SK-N-SH (cell line): ENCODE measurements around the gene FIGN. TPM values are rescaled to one million over a fixed set of nuclear protein-coding genes. Genes with fewer than 3 reads are reported as not detected.

Source experiments
- CTCF ChIA-PET: fragments of 300-600, 350-600 bp; formaldehyde crosslinking; extraction: SDS; loops from one replicate; lab custom pipeline; 2021; lab: Yijun Ruan, JAX
- POLR2A ChIA-PET: fragments of 350-600 bp; sonication (Branson Sonifier 250); formaldehyde crosslinking; extraction: SDS; loops from one replicate; lab custom pipeline; 2020; ENCODE audit warnings: antibody characterized with exemption, inconsistent platforms; lab: Yijun Ruan, JAX
- DNase-seq: peaks from one replicate; pipeline ENCODE4 v3.0.0; 2012
- H2AFZ ChIP-seq: fragments of 200-600 bp; sonication (generic); 2 replicates; pipeline ENCODE4 v1.8.1; 2016; ENCODE audit warnings: antibody characterized with exemption, mild to moderate bottlenecking, low read depth
- H3F3A ChIP-seq: fragments of 200-600 bp; sonication (generic); replicated peaks from 2 replicates; pipeline ENCODE3; 2016; ENCODE audit warnings: antibody characterized with exemption, mild to moderate bottlenecking; ENCODE audit not compliant: insufficient read depth
- H3K27ac ChIP-seq, 2 experiments: fragments of 200-500 bp in 1 of 2; fragments of 200-600 bp in 1 of 2; sonication (Bioruptor generic) in 1 of 2; sonication (generic), shearing (Covaris generic) in 1 of 2; 2 replicates each; pipeline versions ENCODE4 v1.5.1 to v1.6.1; 2014 to 2016; ENCODE audit warnings: low read depth in 2 of 2, inconsistent platforms in 1 of 2, low read length in 1 of 2, mild to moderate bottlenecking in 1 of 2, mixed read lengths in 1 of 2
- H3K27me3 ChIP-seq: fragments of 200-600 bp; sonication (generic), shearing (Covaris generic); 2 replicates; pipeline ENCODE4 v1.6.1; 2016; ENCODE audit warnings: mixed run types; ENCODE audit not compliant: insufficient read depth
- H3K36me3 ChIP-seq, 2 experiments: fragments of 200-500 bp in 1 of 2; fragments of 200-600 bp in 1 of 2; sonication (Bioruptor generic) in 1 of 2; sonication (generic) in 1 of 2; replicated peaks in 1 of 2; 2 replicates each; pipeline versions ENCODE3 to v1.5.1; 2014 to 2016; ENCODE audit warnings: low read length in 1 of 2, mild to moderate bottlenecking in 1 of 2; ENCODE audit not compliant: insufficient read depth in 2 of 2, control insufficient read depth in 1 of 2
- H3K4me1 ChIP-seq, 2 experiments: fragments of 200-500 bp in 1 of 2; fragments of 200-600 bp in 1 of 2; sonication (Bioruptor generic) in 1 of 2; sonication (generic), shearing (Covaris generic) in 1 of 2; 2 replicates each; pipeline versions ENCODE4 v1.5.1 to v1.6.1; 2014 to 2016; ENCODE audit warnings: low read depth in 1 of 2, low read length in 1 of 2, mixed run types in 1 of 2; ENCODE audit not compliant: insufficient read depth in 2 of 2, control insufficient read depth in 1 of 2
- H3K4me2 ChIP-seq: fragments of 200-600 bp; sonication (generic), shearing (Covaris generic); 2 replicates; pipeline ENCODE4 v1.6.1; 2017; ENCODE audit warnings: mixed run types
- H3K4me3 ChIP-seq, 2 experiments: fragments of 200-500 bp in 1 of 2; fragments of 200-600 bp in 1 of 2; sonication (Bioruptor generic) in 1 of 2; sonication (generic), shearing (Covaris generic) in 1 of 2; 2 replicates each; pipeline versions ENCODE4 v1.5.1 to v1.8.1; 2014 to 2016; ENCODE audit warnings: low read depth in 2 of 2, inconsistent platforms in 1 of 2, low read length in 1 of 2, mild to moderate bottlenecking in 1 of 2, mixed read lengths in 1 of 2, moderate library complexity in 1 of 2
- H3K79me2 ChIP-seq: fragments of 200-600 bp; sonication (generic); 2 replicates; pipeline ENCODE4 v1.8.1; 2017; ENCODE audit warnings: mild to moderate bottlenecking; ENCODE audit not compliant: insufficient read depth
- H3K9ac ChIP-seq: fragments of 200-600 bp; sonication (generic); 2 replicates; pipeline ENCODE4 v1.6.1; 2017; ENCODE audit warnings: mixed run types
- H3K9me2 ChIP-seq: fragments of 200-600 bp; sonication (generic); 2 replicates; pipeline ENCODE4 v1.6.1; 2017; ENCODE audit warnings: mixed run types
- H3K9me3 ChIP-seq: fragments of 200-600 bp; sonication (generic); 2 replicates; pipeline ENCODE4 v1.6.1; 2017; ENCODE audit warnings: mixed run types, mild to moderate bottlenecking, moderate library complexity
- H4K20me1 ChIP-seq: fragments of 200-600 bp; sonication (generic); 2 replicates; pipeline ENCODE4 v1.6.1; 2017; ENCODE audit warnings: mild to moderate bottlenecking, mixed run types; ENCODE audit not compliant: insufficient read depth
- CTCF ChIP-seq: fragments of 200-600 bp; sonication (generic); IDR thresholded peaks from 2 replicates; pipeline ENCODE4 v1.6.1; 2017; ENCODE audit warnings: antibody characterized with exemption, mild to moderate bottlenecking, moderate library complexity
- EZH2phosphoT487 ChIP-seq: fragments of 200-600 bp; sonication (generic); IDR thresholded peaks from 2 replicates; pipeline ENCODE4 v1.6.1; 2017; ENCODE audit warnings: low read depth, mixed run types, mild to moderate bottlenecking, antibody characterized with exemption, moderate library complexity, borderline replicate concordance
- FOXM1 ChIP-seq: IDR thresholded peaks from 2 replicates; pipeline ENCODE4 v1.4.0; 2012; ENCODE audit warnings: low read depth, mild to moderate bottlenecking
- GABPA ChIP-seq: IDR thresholded peaks from 2 replicates; pipeline ENCODE4 v1.4.0; 2012; ENCODE audit warnings: low read depth, mild to moderate bottlenecking
- GATA2 ChIP-seq: sonication (generic); formaldehyde crosslinking; IDR thresholded peaks from 2 replicates; pipeline ENCODE4 v1.5.0; 2020; ENCODE audit warnings: mild to moderate bottlenecking, missing genetic modification reagents
- MAX ChIP-seq: IDR thresholded peaks from 2 replicates; pipeline ENCODE4 v1.4.0; 2012; ENCODE audit warnings: low read depth
- PBX3 ChIP-seq: IDR thresholded peaks from 2 replicates; pipeline ENCODE4; 2012
- RCOR1 ChIP-seq: fragments of 150-350 bp; IDR thresholded peaks from 2 replicates; pipeline ENCODE4 v1.6.1; 2017; ENCODE audit warnings: antibody characterized with exemption, low read length
- RFX5 ChIP-seq: IDR thresholded peaks from 2 replicates; pipeline ENCODE4 v1.6.1; 2012; ENCODE audit warnings: mild to moderate bottlenecking, improper control_type of control experiment, low read length
- TAF1 ChIP-seq: IDR thresholded peaks from 2 replicates; pipeline ENCODE4 v1.6.1; 2012; ENCODE audit warnings: low read depth, mild to moderate bottlenecking, low read length, moderate library complexity, borderline replicate concordance
- TEAD4 ChIP-seq: IDR thresholded peaks from 2 replicates; pipeline ENCODE4 v1.4.0; 2012; ENCODE audit warnings: mild to moderate bottlenecking, borderline replicate concordance; ENCODE audit not compliant: insufficient read depth
- WGBS: methylation state at CpG from one replicate; pipeline ENCODE4 v1.1.6; 2017; ENCODE audit warnings: low lambda C conversion rate; 5-methylcytosine and 5-hydroxymethylcytosine counted together
- polyA plus RNA-seq, 3 experiments: library from polyadenylated mRNA; depleted of rRNA; stranded (reverse); fragments of >200 nt; gene quantifications; 2 replicates each; pipeline ENCODE4 v1.2.3, GENCODE V29; 2012

Gene FIGN
- polyA plus RNA-seq, 1 of the 3 experiments (the other 2 are of a cell fraction) = 0.74 TPM

- Histone ChIP-seq H3F3A (peaks cover 4% of the 10 kb centered on the region), H3K4me2 (no peak overlapping the region), H3K36me3 (no peaks in the 10 kb centered on the region), H3K79me2 (no peaks in the 10 kb centered on the region), H3K27ac (no peak overlapping the region), H3K9me3 (no peaks in the 10 kb centered on the region), H3K4me3 (no peak overlapping the region), H3K4me1 (no peaks in the 10 kb centered on the region; a peak in 1 of 4 replicates), H2AFZ (no peak overlapping the region), H4K20me1 (no peaks in the 10 kb centered on the region), H3K27me3 (no peaks in the 10 kb centered on the region), H3K9me2 (no peaks in the 10 kb centered on the region), H3K9ac (no peak overlapping the region)
- ChIA-PET CTCF (no interaction called here), POLR2A (no interaction called here)
- DNase-seq = no peak
- WGBS = 74% methylated on average over 2 of the region's 2 CpGs
- TF ChIP-seq EZH2phosphoT487 (no peak), RFX5 (no peak), CTCF (no peak), FOXM1 (no peak), GABPA (no peak), TEAD4 (no peak)
Observed at GRCh38 chr2:163556511-163556910, 179.3 kb downstream of the FIGN start.

- 80% methylated on average over 3 of the region's 3 CpGs for WGBS
- no peak overlapping the region for H3K4me2 ChIP-seq
- H3K9me2 ChIP-seq = no peaks in the 10 kb centered on the region
- H4K20me1 ChIP-seq = no peaks in the 10 kb centered on the region
- no peaks in the 10 kb centered on the region; a peak in 1 of 4 replicates for H3K4me1 ChIP-seq
- H3K27me3 ChIP-seq = no peaks in the 10 kb centered on the region
- no peak overlapping the region for H3K4me3 ChIP-seq
- ChIA-PET CTCF (interaction anchor here (1.2 kb wide), 1 partner anchor 10 kb away, joined by 3 read pairs; no protein-coding TSS in a partner anchor), POLR2A (no interaction called here)
- H3K36me3 ChIP-seq = no peaks in the 10 kb centered on the region
- no peak for DNase-seq
- H3K9me3 ChIP-seq = no peaks in the 10 kb centered on the region
- H3K79me2 ChIP-seq = no peaks in the 10 kb centered on the region
- H2AFZ ChIP-seq = no peak overlapping the region
- H3F3A ChIP-seq = peaks cover 4% of the 10 kb centered on the region
- no peak for TF ChIP-seq GABPA
- TF ChIP-seq TAF1 = no peak
- no peak for TF ChIP-seq RFX5
- no peak for TF ChIP-seq GATA2 (CRISPR knock-in tag)
- TF ChIP-seq CTCF = no peak
- TF ChIP-seq PBX3 = no peak
- TF ChIP-seq RCOR1 = no peak
- TF ChIP-seq MAX = no peak
- TF ChIP-seq TEAD4 = no peak
- no peak overlapping the region for H3K27ac ChIP-seq
- no peak overlapping the region for H3K9ac ChIP-seq
Observed at GRCh38 chr2:163554864-163555263, 180.9 kb downstream of the FIGN start.
